OCI-LY1 (cell line): Measurements from ENCODE around the gene E2F3.

Experiments used
- H2AFZ ChIP-seq: fragments of 200-600 bp; sonication (generic), shearing (Covaris generic); 2 replicates; pipeline ENCODE4 v1.6.0; 2014; ENCODE audit warnings: antibody characterized with exemption, mild to moderate bottlenecking, low read length
- H3F3A ChIP-seq: fragments of 200-600 bp; sonication (generic), shearing (Covaris generic); 2 replicates; pipeline ENCODE4 v1.6.0; 2014; ENCODE audit warnings: mild to moderate bottlenecking, antibody characterized with exemption, low read length, moderate library complexity; ENCODE audit not compliant: insufficient read depth
- H3K27ac ChIP-seq: fragments of 200-600 bp; sonication (generic); 2 replicates; pipeline ENCODE4 v1.5.1; 2014; ENCODE audit warnings: low read length, mixed run types, mild to moderate bottlenecking, low read depth; ENCODE audit not compliant: poor library complexity, severe bottlenecking
- H3K27me3 ChIP-seq: fragments of 200-600 bp; sonication (generic); 2 replicates; pipeline ENCODE4 v1.6.0; 2014; ENCODE audit warnings: antibody characterized with exemption, mild to moderate bottlenecking, low read length, moderate library complexity; ENCODE audit not compliant: insufficient read depth
- H3K36me3 ChIP-seq: fragments of 200-600 bp; sonication (generic); 2 replicates; pipeline ENCODE4 v1.6.1; 2014; ENCODE audit warnings: mild to moderate bottlenecking, antibody characterized with exemption, low read length, moderate library complexity, mixed read lengths; ENCODE audit not compliant: insufficient read depth
- H3K4me1 ChIP-seq: fragments of 200-600 bp; sonication (generic); 2 replicates; pipeline ENCODE4 v1.5.1; 2014; ENCODE audit warnings: mild to moderate bottlenecking, low read length, moderate library complexity; ENCODE audit not compliant: insufficient read depth, severe bottlenecking
- H3K4me2 ChIP-seq: fragments of 200-600 bp; sonication (generic), shearing (Covaris generic); 2 replicates; pipeline ENCODE4 v1.6.1; 2014; ENCODE audit warnings: low read length
- H3K4me3 ChIP-seq: fragments of 200-600 bp; sonication (generic); 2 replicates; pipeline ENCODE4 v1.5.1; 2014; ENCODE audit warnings: low read length, low read depth, mild to moderate bottlenecking, mixed read lengths; ENCODE audit not compliant: poor library complexity, severe bottlenecking
- H3K79me2 ChIP-seq: fragments of 200-600 bp; shearing (Covaris generic); 2 replicates; pipeline ENCODE4 v1.6.1; 2016; ENCODE audit warnings: mixed run types, low read length, mixed read lengths; ENCODE audit not compliant: insufficient read depth
- H3K9ac ChIP-seq: fragments of 200-600 bp; sonication (generic), shearing (Covaris generic); 2 replicates; pipeline ENCODE4 v1.6.1; 2014; ENCODE audit warnings: mild to moderate bottlenecking, low read length, mixed read lengths
- H3K9me2 ChIP-seq: fragments of 200-600 bp; sonication (generic), shearing (Covaris generic); 2 replicates; pipeline ENCODE4 v1.6.1; 2014; ENCODE audit warnings: low read depth, mild to moderate bottlenecking, low read length, mixed read lengths
- H3K9me3 ChIP-seq: fragments of 200-600 bp; shearing (Covaris generic); 2 replicates; pipeline ENCODE4 v1.6.1; 2014; ENCODE audit warnings: low read length, mixed read lengths
- H4K20me1 ChIP-seq: fragments of 200-600 bp; sonication (generic), shearing (Covaris generic); 2 replicates; pipeline ENCODE4 v1.6.0; 2016; ENCODE audit warnings: mild to moderate bottlenecking, low read length; ENCODE audit not compliant: insufficient read depth
- EZH2 ChIP-seq: fragments of 200-600 bp; sonication (generic), shearing (Covaris generic); IDR thresholded peaks from 2 replicates; pipeline ENCODE4 v1.8.0; 2017; ENCODE audit warnings: borderline replicate concordance, mixed run types, mild to moderate bottlenecking, antibody characterized with exemption, low read length, moderate library complexity, mixed read lengths
- TF ChIP-seq, protein P1 (sequence below): fragments of 200-600 bp; sonication (generic), shearing (Covaris generic); IDR thresholded peaks from 2 replicates; pipeline ENCODE4 v1.5.1; 2017; ENCODE audit warnings: mild to moderate bottlenecking, antibody characterized with exemption, low read length, moderate library complexity, mixed read lengths

The E2F3 gene

GRCh38 chr6:20367743-20368485 is 33.8 kb upstream of the E2F3 start:
- Histone ChIP-seq H3K9me2 (no peaks in the 10 kb centered on the region), H3K9ac (no peak overlapping the region), H3K79me2 (no peaks in the 10 kb centered on the region), H3K4me3 (no peak overlapping the region), H3K9me3 (no peaks in the 10 kb centered on the region), H3K27ac (no peak overlapping the region), H2AFZ (no peak overlapping the region), H3K4me2 (no peak overlapping the region), H3K4me1 (no peaks in the 10 kb centered on the region), H3F3A (no peaks in the 10 kb centered on the region; the same call in 1 of the 2 replicates), H4K20me1 (no peaks in the 10 kb centered on the region), H3K27me3 (no peaks in the 10 kb centered on the region), H3K36me3 (no peaks in the 10 kb centered on the region)
- TF ChIP-seq EZH2: no peak

DNA sequence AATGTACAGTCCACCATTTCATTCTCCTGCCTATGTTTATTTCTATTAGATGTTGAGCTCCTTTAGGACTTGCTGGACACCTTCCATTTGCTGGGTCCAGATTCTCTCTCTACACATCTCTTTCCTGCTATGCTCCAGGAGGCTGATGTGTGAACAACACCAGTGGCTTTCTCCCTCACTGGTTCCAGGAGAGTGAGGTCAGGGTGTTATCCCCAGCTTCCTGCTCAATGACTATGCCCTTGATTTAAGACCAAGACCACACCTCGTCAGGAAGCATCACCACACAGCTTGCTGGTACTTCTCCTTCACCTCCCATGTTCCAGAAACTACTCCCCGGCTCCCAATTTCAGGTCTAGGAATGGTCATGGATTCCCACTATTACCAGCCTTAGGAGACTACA is 31.3 kb upstream of the E2F3 start:
- Histone ChIP-seq H3K79me2 (no peaks in the 10 kb centered on the region), H3K4me3 (no peak overlapping the region), H2AFZ (no peak overlapping the region), H4K20me1 (no peaks in the 10 kb centered on the region), H3K4me1 (no peaks in the 10 kb centered on the region), H3K9ac (no peak overlapping the region), H3K27ac (no peak overlapping the region), H3F3A (no peaks in the 10 kb centered on the region), H3K36me3 (no peaks in the 10 kb centered on the region), H3K9me2 (no peaks in the 10 kb centered on the region), H3K27me3 (no peaks in the 10 kb centered on the region), H3K9me3 (no peaks in the 10 kb centered on the region), H3K4me2 (no peak overlapping the region)
- TF ChIP-seq, protein P1, sequence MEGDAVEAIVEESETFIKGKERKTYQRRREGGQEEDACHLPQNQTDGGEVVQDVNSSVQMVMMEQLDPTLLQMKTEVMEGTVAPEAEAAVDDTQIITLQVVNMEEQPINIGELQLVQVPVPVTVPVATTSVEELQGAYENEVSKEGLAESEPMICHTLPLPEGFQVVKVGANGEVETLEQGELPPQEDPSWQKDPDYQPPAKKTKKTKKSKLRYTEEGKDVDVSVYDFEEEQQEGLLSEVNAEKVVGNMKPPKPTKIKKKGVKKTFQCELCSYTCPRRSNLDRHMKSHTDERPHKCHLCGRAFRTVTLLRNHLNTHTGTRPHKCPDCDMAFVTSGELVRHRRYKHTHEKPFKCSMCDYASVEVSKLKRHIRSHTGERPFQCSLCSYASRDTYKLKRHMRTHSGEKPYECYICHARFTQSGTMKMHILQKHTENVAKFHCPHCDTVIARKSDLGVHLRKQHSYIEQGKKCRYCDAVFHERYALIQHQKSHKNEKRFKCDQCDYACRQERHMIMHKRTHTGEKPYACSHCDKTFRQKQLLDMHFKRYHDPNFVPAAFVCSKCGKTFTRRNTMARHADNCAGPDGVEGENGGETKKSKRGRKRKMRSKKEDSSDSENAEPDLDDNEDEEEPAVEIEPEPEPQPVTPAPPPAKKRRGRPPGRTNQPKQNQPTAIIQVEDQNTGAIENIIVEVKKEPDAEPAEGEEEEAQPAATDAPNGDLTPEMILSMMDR: no peak
- no peak for TF ChIP-seq EZH2

GRCh38 chr6:20370801-20371200 is 30.9 kb upstream of the E2F3 start:
- Histone ChIP-seq H3K4me3 (no peak overlapping the region), H2AFZ (no peak overlapping the region), H3K27ac (no peak overlapping the region), H3K9me3 (no peaks in the 10 kb centered on the region), H4K20me1 (no peaks in the 10 kb centered on the region), H3K4me2 (no peak overlapping the region), H3K4me1 (no peaks in the 10 kb centered on the region), H3K9ac (no peak overlapping the region), H3K9me2 (no peaks in the 10 kb centered on the region), H3K27me3 (no peaks in the 10 kb centered on the region), H3F3A (no peaks in the 10 kb centered on the region), H3K79me2 (no peaks in the 10 kb centered on the region), H3K36me3 (no peaks in the 10 kb centered on the region)
- no peak for TF ChIP-seq EZH2
- TF ChIP-seq, protein P1: no peak

- H3K4me1 ChIP-seq: no peaks in the 10 kb centered on the region
- H3K36me3 ChIP-seq: no peaks in the 10 kb centered on the region
- H2AFZ ChIP-seq: no peak overlapping the region
- H3K9ac ChIP-seq: no peak overlapping the region
- TF ChIP-seq, protein P1: no peak
- TF ChIP-seq EZH2: no peak
- H3K4me3 ChIP-seq: no peak overlapping the region
- no peaks in the 10 kb centered on the region for H3K9me3 ChIP-seq
- no peaks in the 10 kb centered on the region for H3F3A ChIP-seq
- no peaks in the 10 kb centered on the region for H4K20me1 ChIP-seq
- H3K79me2 ChIP-seq: no peaks in the 10 kb centered on the region
- no peaks in the 10 kb centered on the region for H3K9me2 ChIP-seq
- H3K27ac ChIP-seq: no peak overlapping the region
- H3K27me3 ChIP-seq: no peaks in the 10 kb centered on the region; the same call in 1 of the 2 replicates
- no peak overlapping the region for H3K4me2 ChIP-seq
These were observed 26.2 kb upstream of the E2F3 start for GRCh38 chr6:20375436-20375835.
